Gastroesophageal sphincter (tissue), 3 donors: Measurements from ENCODE around the gene LMO7.

Source experiments
- CTCF ChIP-seq, 4 experiments: fragments of 200-600 bp in 2 of 4; fragments of 450-650 bp in 2 of 4; sonication (generic) in 1 of 4; IDR thresholded peaks; one replicate each; pipeline ENCODE4 v1.5.1; 2017 to 2019; ENCODE audit warnings: antibody characterized with exemption in 4 of 4, mild to moderate bottlenecking in 2 of 4, moderate library complexity in 2 of 4
- EP300 ChIP-seq: sonication (generic); formaldehyde crosslinking; IDR thresholded peaks from one replicate; pipeline ENCODE4 v1.6.1; 2017; ENCODE audit warnings: antibody characterized with exemption, mild to moderate bottlenecking
- POLR2A ChIP-seq, 2 donors: fragments of 450-650 bp; IDR thresholded peaks; one replicate each; pipeline ENCODE4 v1.6.1; 2017; ENCODE audit warnings: antibody characterized with exemption in 2 of 2, mild to moderate bottlenecking in 2 of 2, moderate library complexity in 1 of 2
- POLR2AphosphoS5 ChIP-seq: sonication (generic); formaldehyde crosslinking; IDR thresholded peaks from one replicate; pipeline ENCODE4 v1.6.1; 2017; ENCODE audit warnings: antibody characterized with exemption

- TF ChIP-seq CTCF (IDR thresholded peaks at IDR 0.05): no peak
- no peak for TF ChIP-seq POLR2A (IDR thresholded peaks at IDR 0.05)
- TF ChIP-seq EP300: no peak
- TF ChIP-seq POLR2AphosphoS5: no peak
Observed at GRCh38 chr13:75763512-75763911, 127.4 kb downstream of the LMO7 start.
